Tibial nerve (tissue), 4 donors: Measurements from ENCODE around the gene AK9.

ENCODE experiments used
- EP300 ChIP-seq, 2 donors: sonication (generic); formaldehyde crosslinking; IDR thresholded peaks; one replicate each; pipeline ENCODE4 v1.6.1; 2017; ENCODE audit warnings: antibody characterized with exemption in 2 of 2, mild to moderate bottlenecking in 1 of 2
- POLR2A ChIP-seq, 2 donors: fragments of 450-650 bp; IDR thresholded peaks; one replicate each; pipeline ENCODE4 v1.6.1; 2017; ENCODE audit warnings: antibody characterized with exemption in 2 of 2, mild to moderate bottlenecking in 2 of 2, moderate library complexity in 2 of 2
- TF ChIP-seq, protein P1 (sequence below), 5 experiments: fragments of 200-600 bp in 3 of 5; fragments of 450-650 bp in 2 of 5; sonication (generic) in 3 of 5; IDR thresholded peaks; one replicate each; pipeline ENCODE4 v1.5.1; 2016 to 2019; ENCODE audit warnings: antibody characterized with exemption in 5 of 5, mild to moderate bottlenecking in 3 of 5, moderate library complexity in 2 of 5

DNA sequence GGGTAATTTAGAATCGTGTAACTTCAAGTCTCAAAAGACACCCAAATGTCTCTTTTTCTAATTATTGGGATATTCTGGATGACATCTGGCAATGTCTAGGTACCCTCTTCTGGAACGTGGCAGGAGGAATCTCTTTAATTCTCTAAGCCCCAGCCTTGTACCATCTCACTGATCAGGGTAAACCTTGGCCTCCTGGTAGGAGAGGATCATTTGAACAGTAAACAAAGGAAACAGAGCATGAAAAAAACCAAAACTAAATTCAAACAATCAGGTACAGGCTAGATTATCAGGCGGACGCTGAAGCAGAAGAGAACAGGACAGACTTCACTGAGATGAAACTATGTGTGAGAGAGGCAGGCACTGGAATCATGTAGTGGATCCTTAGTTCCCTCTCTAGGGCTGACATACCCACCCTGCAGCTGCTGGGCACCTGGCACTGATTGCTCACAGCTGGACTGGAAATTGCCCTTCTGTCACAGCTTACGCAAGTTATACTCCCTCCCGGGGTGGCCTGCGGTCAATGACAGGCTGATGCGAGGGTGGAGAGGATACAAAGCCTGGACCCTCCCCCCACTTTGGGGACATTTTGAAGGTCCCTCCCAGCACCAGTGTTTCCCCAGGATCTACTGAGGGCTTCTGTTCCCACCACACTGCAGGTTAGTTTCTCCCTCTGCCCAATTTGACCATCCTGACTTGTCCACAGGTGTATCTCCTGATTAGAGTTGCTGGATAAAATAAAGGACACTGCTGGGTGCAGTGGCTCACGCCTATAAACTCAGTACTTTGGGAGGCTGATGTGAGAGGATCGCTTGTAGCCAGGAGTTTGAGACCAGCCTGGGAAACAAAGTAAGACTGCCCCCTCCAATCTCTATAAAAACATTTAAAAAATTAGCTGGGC is 187.4 kb downstream of the AK9 start:
- TF ChIP-seq, protein P1, sequence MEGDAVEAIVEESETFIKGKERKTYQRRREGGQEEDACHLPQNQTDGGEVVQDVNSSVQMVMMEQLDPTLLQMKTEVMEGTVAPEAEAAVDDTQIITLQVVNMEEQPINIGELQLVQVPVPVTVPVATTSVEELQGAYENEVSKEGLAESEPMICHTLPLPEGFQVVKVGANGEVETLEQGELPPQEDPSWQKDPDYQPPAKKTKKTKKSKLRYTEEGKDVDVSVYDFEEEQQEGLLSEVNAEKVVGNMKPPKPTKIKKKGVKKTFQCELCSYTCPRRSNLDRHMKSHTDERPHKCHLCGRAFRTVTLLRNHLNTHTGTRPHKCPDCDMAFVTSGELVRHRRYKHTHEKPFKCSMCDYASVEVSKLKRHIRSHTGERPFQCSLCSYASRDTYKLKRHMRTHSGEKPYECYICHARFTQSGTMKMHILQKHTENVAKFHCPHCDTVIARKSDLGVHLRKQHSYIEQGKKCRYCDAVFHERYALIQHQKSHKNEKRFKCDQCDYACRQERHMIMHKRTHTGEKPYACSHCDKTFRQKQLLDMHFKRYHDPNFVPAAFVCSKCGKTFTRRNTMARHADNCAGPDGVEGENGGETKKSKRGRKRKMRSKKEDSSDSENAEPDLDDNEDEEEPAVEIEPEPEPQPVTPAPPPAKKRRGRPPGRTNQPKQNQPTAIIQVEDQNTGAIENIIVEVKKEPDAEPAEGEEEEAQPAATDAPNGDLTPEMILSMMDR (IDR thresholded peaks at IDR 0.05): no peak
- TF ChIP-seq POLR2A (IDR thresholded peaks at IDR 0.05): no peak
- TF ChIP-seq EP300 (IDR thresholded peaks at IDR 0.05): no peak
